Superior temporal gyrus (tissue), 1 donor: ENCODE measurements around the gene UBE2D4.

Experiments
- DNase-seq: peaks from one replicate; pipeline ENCODE4 v3.0.0-alpha.2; 2016; ENCODE audit errors: extremely low spot score

The UBE2D4 gene

DNA sequence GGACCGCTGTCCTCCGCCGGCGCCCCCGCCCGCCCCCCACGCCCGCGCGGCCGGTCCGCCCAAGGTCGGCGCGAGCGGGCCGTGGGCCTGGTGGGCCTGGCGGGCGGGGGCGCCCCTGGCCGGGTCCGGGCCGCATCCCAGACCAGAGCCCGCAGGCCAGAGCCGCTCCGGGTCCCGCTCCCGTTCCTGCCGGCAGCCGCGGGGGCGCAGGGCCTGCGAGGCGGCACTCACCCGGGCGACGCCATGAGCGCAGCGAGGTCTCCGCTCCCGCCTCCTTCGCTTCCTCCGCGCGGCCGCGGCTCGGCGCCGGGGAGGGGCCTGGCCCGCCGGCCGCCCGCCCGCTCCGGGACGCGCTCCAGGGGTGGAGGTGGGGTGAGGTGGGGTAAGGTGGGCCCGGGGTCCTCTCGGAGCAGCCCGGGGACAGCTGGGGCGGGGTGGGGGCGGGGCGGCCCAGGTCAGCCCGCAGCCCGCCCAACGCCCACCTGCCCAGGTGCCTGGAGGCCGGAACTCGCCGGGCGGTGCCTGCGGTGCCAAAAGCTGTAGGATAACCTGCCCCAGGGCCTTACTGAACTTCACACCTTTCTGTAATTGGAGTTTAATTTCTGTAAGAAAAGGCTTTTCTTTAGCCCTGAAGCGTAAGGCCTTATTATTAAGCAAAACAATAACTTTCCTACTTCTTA lies 19.8 kb upstream of the UBE2D4 start, which contains the start of gene URGCP:
TSS of gene URGCP (minus strand) at position 266 of the 680 bp plus-strand sequence. CDS start at position 245, 21 bp downstream.
- no peak for DNase-seq

- DNase-seq = no peak
Measured at GRCh38 chr7:43914795-43915194, 11.4 kb upstream of the UBE2D4 start.

GRCh38 chr7:43915907-43916306 lies 10.3 kb upstream of the UBE2D4 start:
- no peak for DNase-seq

GRCh38 chr7:43921423-43921822 lies 4.8 kb upstream of the UBE2D4 start:
- DNase-seq = no peak

- DNase-seq = no peak
Measured at GRCh38 chr7:43922726-43923125, 3.5 kb upstream of the UBE2D4 start.

GRCh38 chr7:43926798-43927123 lies 525 bp downstream of the UBE2D4 start:
- DNase-seq = no peak

DNA sequence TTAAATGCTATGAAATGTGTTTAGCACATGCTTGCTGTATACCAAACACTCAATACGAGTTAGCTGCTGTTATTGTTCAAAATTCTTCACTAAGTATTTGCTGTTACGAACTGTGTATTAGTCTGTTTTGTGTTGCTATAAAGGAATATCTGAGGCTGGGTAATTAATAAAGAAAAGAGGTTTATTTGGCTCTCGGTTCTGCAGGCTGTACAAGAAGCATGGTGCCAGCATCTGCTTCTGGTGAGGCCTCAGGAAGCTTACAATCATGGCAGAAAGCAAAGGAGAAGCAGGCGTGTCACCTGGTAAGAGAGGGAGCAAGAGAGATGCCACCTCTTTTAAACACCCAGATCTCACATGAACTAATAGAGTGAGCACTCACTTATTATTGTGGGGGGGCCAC lies 1.6 kb downstream of the UBE2D4 start:
- no peak for DNase-seq

- no peak for DNase-seq
Measured at GRCh38 chr7:43929529-43930457, 3.6 kb downstream of the UBE2D4 start.

DNA sequence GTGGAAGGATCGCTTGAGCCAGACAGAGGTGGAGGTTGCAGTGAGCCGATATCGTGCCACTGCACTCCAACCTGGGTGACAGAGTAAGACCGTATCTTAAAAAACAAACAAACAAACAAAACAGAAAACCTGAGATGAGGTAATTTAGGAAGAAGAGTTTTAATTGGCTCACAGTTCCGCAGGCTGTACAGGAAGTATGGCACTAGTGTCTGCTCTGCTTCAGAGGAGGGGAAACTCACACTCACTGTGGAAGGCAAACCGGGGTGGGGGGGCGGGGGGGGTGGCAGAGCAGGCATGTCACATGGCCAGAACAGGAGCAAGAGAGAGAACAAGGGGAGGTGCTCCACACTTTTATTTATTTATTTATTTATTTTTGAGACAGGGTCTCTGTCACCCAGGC lies 5.1 kb downstream of the UBE2D4 start:
- no peak for DNase-seq

GRCh38 chr7:43933902-43934560 lies 7.8 kb downstream of the UBE2D4 start:
- DNase-seq = no peak

GRCh38 chr7:43937444-43937843 lies 11.2 kb downstream of the UBE2D4 start:
- DNase-seq = no peak

GRCh38 chr7:43938892-43939482 lies 12.8 kb downstream of the UBE2D4 start:
- no peak for DNase-seq

GRCh38 chr7:43942250-43942649 lies 16.0 kb downstream of the UBE2D4 start:
- DNase-seq = no peak

- DNase-seq = no peak
Measured at GRCh38 chr7:43942997-43943396, 16.8 kb downstream of the UBE2D4 start.

- DNase-seq = no peak
Measured at GRCh38 chr7:43943417-43944187, 17.4 kb downstream of the UBE2D4 start.

DNA sequence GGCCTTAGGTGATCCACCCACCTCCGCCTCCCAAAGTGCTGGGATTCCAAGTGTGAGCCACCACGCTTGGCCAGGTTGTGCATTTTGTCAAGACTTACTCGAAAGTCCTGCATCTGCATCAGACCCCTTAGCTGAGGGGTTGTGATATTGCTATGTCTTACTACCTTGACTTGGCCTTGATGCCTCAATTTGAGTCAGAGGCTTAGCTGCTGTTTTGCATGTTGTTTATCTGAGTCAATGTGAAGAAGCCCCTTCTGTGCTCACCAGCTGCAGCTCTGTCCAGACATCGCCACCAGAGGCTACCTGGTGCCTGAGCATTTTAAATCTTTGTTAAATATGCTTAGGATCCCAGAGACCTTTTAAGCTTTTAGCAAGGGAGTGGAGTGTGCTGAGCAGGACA lies 18.1 kb downstream of the UBE2D4 start:
- DNase-seq = no peak

GRCh38 chr7:43952028-43952427 lies 25.8 kb downstream of the UBE2D4 start:
- peak; percentile 8 for DNase-seq

DNA sequence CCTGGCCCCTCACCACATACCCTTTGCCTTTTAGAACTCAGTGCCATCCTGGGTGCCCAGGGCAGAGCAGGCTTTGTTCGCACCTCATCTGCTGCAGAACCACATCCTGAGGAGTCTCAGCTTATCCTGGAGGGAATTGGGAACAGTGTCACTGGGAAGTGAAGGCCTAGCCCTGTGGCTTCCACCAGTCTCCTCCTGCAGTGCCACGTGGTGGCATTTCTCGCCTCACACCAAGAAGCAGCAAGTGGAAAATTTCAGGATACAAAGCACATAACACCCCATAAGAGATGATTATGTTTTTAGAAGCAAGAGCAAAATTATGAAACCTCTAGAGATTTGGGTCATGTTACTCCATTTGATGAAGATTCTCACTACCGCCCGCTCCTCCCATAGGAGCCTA lies 26.8 kb downstream of the UBE2D4 start:
- no peak for DNase-seq

- DNase-seq = peak; percentile 88
Measured at GRCh38 chr7:43954524-43955228, 28.4 kb downstream of the UBE2D4 start.

DNA sequence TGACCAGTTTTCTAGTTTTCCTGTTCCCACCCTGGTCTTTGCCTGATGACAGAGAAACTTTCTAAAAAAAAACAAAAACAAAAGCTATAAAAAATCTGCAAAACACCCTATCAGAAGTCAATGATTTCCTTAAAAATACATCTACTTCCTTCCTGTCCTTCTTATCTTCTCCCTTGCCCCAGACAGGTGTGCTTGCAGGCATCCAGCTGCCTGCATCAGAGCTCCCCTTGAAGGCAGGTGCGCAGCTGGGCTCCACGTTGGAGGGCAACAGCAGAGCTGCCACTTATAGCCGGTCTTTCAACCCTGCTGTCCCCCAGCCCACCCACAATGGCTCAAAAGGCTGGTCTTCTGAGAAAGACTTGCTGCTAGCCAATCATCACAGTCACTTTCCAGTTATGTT lies 29.8 kb downstream of the UBE2D4 start:
- DNase-seq = peak; percentile 4

DNA sequence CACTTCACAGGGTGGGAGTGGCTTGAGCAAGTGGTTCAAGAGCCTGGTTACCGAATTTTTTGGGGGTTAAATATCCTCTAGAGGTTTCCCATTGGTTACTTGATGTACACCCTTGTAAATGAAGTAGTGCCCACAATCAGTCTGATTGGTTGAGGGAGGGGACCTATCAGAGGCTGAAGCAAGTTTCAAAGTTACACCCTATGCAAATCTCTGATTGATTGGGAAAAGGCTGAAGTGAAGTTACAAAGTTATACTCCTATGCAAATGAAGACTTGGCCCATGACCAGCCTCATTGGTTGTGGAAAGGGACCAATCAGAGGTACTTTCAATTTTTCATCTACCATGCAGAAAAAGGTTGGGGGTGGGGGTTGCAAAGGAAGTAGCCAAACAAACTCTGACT lies 34.7 kb downstream of the UBE2D4 start:
- DNase-seq = no peak
